Heart left ventricle (tissue), 16 donors: ENCODE measurements around the gene NOS1AP. TPM values are rescaled to one million over a fixed set of nuclear protein-coding genes. Genes with fewer than 3 reads are reported as not detected.

Experiments used
- ATAC-seq, 4 donors: fragments of 200-7000 bp; cut with Tn5 transposase; one replicate each; pipeline ENCODE4 v1.9.1; 2020 to 2022; ENCODE audit warnings: moderate library complexity in 4 of 4, mild to moderate bottlenecking in 3 of 4, moderate number of reproducible peaks in 1 of 4
- DNase-seq, 5 donors: peaks; one replicate each; pipeline ENCODE4 v3.0.0-alpha.2; 2020
- H3K27ac ChIP-seq, 12 donors: fragments of 200-600 bp; sonication (generic) in 4 of 12; one replicate each; pipeline versions ENCODE4 v1.5.0 to v1.8.0; 2016 to 2022; ENCODE audit warnings: mild to moderate bottlenecking in 2 of 12
- H3K27me3 ChIP-seq, 9 donors: fragments of 200-600 bp; sonication (generic) in 2 of 9; one replicate each; pipeline versions ENCODE4 v1.5.1 to v1.8.0; 2016 to 2022; ENCODE audit warnings: mild to moderate bottlenecking in 3 of 9
- H3K36me3 ChIP-seq, 9 donors: fragments of 200-600 bp; sonication (generic) in 2 of 9; one replicate each; pipeline versions ENCODE4 v1.5.0 to v1.8.0; 2018 to 2022; ENCODE audit warnings: mild to moderate bottlenecking in 2 of 9
- H3K4me1 ChIP-seq, 12 donors: fragments of 200-600 bp; sonication (generic) in 4 of 12; one replicate each; pipeline versions ENCODE4 v1.5.0 to v1.8.0; 2016 to 2022; ENCODE audit warnings: mild to moderate bottlenecking in 3 of 12
- H3K4me3 ChIP-seq, 12 donors: fragments of 200-600 bp; sonication (generic) in 4 of 12; one replicate each; pipeline versions ENCODE4 v1.5.0 to v1.8.0; 2017 to 2022; ENCODE audit warnings: mild to moderate bottlenecking in 9 of 12, moderate library complexity in 4 of 12
- H3K9me3 ChIP-seq, 12 donors: fragments of 200-600 bp; sonication (generic) in 4 of 12; one replicate each; pipeline versions ENCODE4 v1.5.0 to v1.8.0; 2016 to 2022; ENCODE audit warnings: mild to moderate bottlenecking in 1 of 12
- POLR2A ChIP-seq, 2 donors: fragments of 450-650 bp; IDR thresholded peaks; one replicate each; pipeline ENCODE4 v1.6.1; 2017; ENCODE audit warnings: antibody characterized with exemption in 2 of 2, mild to moderate bottlenecking in 2 of 2, moderate library complexity in 2 of 2
- WGBS, 4 donors: extraction: QIAGEN DNeasy Blood & Tissue Kit in 2 of 4; methylation state at CpG; one replicate each; pipeline versions ENCODE4 v1.1.5 to v1.1.7; 2013 to 2018; 5-methylcytosine and 5-hydroxymethylcytosine counted together
- intact Hi-C, 10 donors: fragments of 100-400 bp; cut with DNase I; formaldehyde crosslinking; loops; one replicate each; pipeline versions ENCODE4 v1.11.1 to v1.14.2; 2022
- polyA plus RNA-seq, 2 donors: library from polyadenylated mRNA; stranded (reverse); fragments of 200-250 nt; gene quantifications; one replicate each; pipeline ENCODE4 v1.2.3, GENCODE V29; 2013
- total RNA-seq, 9 donors: library from RNA; depleted of rRNA in 2 of 9; stranded (reverse); fragments of >200 nt in 2 of 9; fragmentation: NEBNext Ultra II Directional in 3 of 9; extraction: Animal tissue kit (Norgen Biotek cat#: 25700) in 3 of 9; gene quantifications; one replicate each; pipeline versions ENCODE4 v1.1.0 to v1.2.4, GENCODE V29; 2016 to 2023
- TF ChIP-seq, protein P1 (sequence below), 12 donors: fragments of 200-600 bp; sonication (generic) in 4 of 12; IDR thresholded peaks; one replicate each; pipeline versions ENCODE4 v1.5.0 to v1.8.0; 2018 to 2022; ENCODE audit warnings: antibody characterized with exemption in 12 of 12, mild to moderate bottlenecking in 5 of 12
- donor health status: ischemic (EF 13 %, LVEDD 7.1; RV severe dilation, severe dysfunction).
- donor health status: healthy with polysubstance abuse.
- donor health status: DM: no; HTN: yes; CAD: no.
- donor health status: DM: no; HTN: no; CAD: no.
- donor health status: ischemic (EF 25% LVEDD 6.9; RV normal size, moderate dysfunction).
- donor health status: ischemic (EF 25% LVEDD 5.7; RV mildly dilated, moderate dysfunction).
- donor health status: healthy.
- donor health status: DM: yes; HTN: yes; CAD: no.
- donor health status: ischemic (EF 35%, LVEDD 5.7; RV mildly dilated, moderate dysfunction).
- donor health status: nonischemic (EF 11% LVEDD 7.7; RV severe dilation, severe dysfunction).
- donor health status: DM: yes; HTN: yes; CAD: no.
- donor health status: PGD.
- donor health status: ischemic (EF 29% LVEDD 5.4; RV normal size, mild dysfunction).
- donor health status: nonischemic (EF 23%, LVEDD 6.1; RV moderate dilation, normal function).

The NOS1AP gene
- total and polyA plus RNA-seq, 11 donors, result 1.1 to 6.4 (median 4.3) TPM

GRCh38 chr1:162038624-162039023 lies 30.9 kb upstream of the NOS1AP start:
- DNase-seq, result no peak
- Histone ChIP-seq H3K36me3 (no peaks in the 10 kb centered on the region), H3K9me3 (peaks cover 0 to 12% (median 0%) of the 10 kb centered on the region in 12 donors), H3K4me3 (no peak overlapping the region), H3K27me3 (peaks cover 0 to 5% (median 0%) of the 10 kb centered on the region in 9 donors), H3K27ac (no peak overlapping the region), H3K4me1 (peaks cover 0 to 4% (median 0%) of the 10 kb centered on the region in 12 donors)
- WGBS, 4 donors, result 74 to 79% (median 77%) methylated on average over 1 of the region's 1 CpG
- no peak for ATAC-seq
- TF ChIP-seq, protein P1, sequence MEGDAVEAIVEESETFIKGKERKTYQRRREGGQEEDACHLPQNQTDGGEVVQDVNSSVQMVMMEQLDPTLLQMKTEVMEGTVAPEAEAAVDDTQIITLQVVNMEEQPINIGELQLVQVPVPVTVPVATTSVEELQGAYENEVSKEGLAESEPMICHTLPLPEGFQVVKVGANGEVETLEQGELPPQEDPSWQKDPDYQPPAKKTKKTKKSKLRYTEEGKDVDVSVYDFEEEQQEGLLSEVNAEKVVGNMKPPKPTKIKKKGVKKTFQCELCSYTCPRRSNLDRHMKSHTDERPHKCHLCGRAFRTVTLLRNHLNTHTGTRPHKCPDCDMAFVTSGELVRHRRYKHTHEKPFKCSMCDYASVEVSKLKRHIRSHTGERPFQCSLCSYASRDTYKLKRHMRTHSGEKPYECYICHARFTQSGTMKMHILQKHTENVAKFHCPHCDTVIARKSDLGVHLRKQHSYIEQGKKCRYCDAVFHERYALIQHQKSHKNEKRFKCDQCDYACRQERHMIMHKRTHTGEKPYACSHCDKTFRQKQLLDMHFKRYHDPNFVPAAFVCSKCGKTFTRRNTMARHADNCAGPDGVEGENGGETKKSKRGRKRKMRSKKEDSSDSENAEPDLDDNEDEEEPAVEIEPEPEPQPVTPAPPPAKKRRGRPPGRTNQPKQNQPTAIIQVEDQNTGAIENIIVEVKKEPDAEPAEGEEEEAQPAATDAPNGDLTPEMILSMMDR (IDR thresholded peaks at IDR 0.05), result no peak
- no peak for TF ChIP-seq POLR2A (IDR thresholded peaks at IDR 0.05)
- intact Hi-C loops, result loop anchor here in 8 of 10 donors (5.0 to 10.0 kb wide), 4 partner anchors 171 to 246 kb away; no protein-coding TSS in a partner anchor

DNA sequence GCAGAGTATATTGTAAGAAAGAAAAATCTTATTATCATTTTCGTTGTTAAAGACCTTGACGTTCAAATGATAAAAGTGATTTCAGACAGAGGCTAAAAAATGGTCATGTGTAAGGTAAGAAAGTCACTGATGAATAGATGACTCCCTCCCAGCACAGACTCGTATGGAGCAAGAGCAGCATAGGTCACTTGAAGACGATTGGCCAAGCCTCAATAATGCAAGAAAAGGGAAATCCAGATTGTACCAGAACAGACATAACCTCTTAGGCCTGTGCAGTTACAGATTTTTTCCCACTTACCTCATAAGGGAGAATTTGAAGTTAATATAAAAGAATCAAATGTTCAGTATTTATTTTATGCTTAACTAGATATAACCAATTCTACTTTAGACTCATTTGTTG lies 29.5 kb upstream of the NOS1AP start:
- DNase-seq (no peak), ATAC-seq (no peak)
- TF ChIP-seq, protein P1 (IDR thresholded peaks at IDR 0.05), result no peak
- TF ChIP-seq POLR2A (IDR thresholded peaks at IDR 0.05), result no peak
- H3K27me3 ChIP-seq, result peaks cover 0 to 5% (median 0%) of the 10 kb centered on the region in 9 donors
- H3K4me1 ChIP-seq, result no peaks in the 10 kb centered on the region
- no peak overlapping the region for H3K4me3 ChIP-seq
- intact Hi-C loops, result no loop called here
- WGBS, 4 donors, result 63 to 71% (median 67%) methylated on average over 4 of the region's 4 CpGs
- H3K27ac ChIP-seq, result no peak overlapping the region
- peaks cover 0 to 12% (median 0%) of the 10 kb centered on the region in 12 donors for H3K9me3 ChIP-seq
- no peaks in the 10 kb centered on the region for H3K36me3 ChIP-seq

DNA sequence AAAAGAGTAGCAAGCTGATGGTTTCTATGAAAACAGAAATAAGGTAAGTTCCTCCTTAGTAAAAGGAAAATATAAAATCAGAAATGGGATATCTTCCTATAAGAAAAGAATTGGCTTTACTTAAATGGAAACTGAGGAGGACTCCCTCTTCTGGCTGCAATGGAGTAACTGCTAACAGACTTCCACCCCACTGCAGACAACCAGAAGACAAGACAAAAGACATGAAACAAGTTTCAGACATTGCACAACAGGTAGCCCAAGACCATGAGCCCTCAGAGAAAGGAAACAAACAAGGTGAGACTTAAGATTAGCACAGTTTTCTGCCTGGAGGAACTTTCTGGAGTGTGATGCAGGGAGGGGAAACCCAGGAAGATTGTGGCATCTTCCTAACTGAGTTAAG lies 28.8 kb upstream of the NOS1AP start:
- TF ChIP-seq POLR2A (IDR thresholded peaks at IDR 0.05), result no peak
- TF ChIP-seq, protein P1 (IDR thresholded peaks at IDR 0.05), result peak in 6 of 12 donors; percentile 11 to 40 (median 23)
- H3K27me3 ChIP-seq, result peaks cover 0 to 5% (median 0%) of the 10 kb centered on the region in 9 donors
- intact Hi-C loops, result no loop called here
- no peaks in the 10 kb centered on the region for H3K4me1 ChIP-seq
- DNase-seq (no peak), ATAC-seq (no peak)
- H3K9me3 ChIP-seq, result peaks cover 0 to 12% (median 0%) of the 10 kb centered on the region in 12 donors
- no peak overlapping the region for H3K27ac ChIP-seq
- H3K4me3 ChIP-seq, result no peak overlapping the region
- H3K36me3 ChIP-seq, result no peaks in the 10 kb centered on the region

DNA sequence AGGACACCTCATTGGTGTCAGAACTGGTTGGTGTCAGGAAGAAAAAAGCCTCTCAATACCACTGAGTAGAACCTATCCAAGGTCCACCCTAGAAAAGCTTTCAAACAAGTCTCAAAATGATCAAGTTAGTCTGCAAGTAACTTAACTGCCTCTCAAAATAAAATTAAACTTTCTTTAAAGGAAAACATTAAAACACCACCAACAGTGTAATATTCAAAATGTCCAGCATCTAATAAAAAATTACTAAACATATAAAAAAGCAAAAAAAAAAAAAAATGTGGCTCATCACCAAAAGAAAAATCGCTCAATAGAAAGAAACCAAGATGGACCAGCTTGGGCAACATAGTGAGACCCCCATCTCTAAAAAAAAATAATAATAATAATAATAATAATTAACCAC lies 27.1 kb upstream of the NOS1AP start:
- no peak overlapping the region for H3K27ac ChIP-seq
- 80 to 91% (median 90%) methylated on average over 1 of the region's 1 CpG for WGBS, 4 donors
- no peak for DNase-seq
- intact Hi-C loops, result no loop called here
- H3K4me1 ChIP-seq, result no peaks in the 10 kb centered on the region
- no peak overlapping the region for H3K4me3 ChIP-seq
- no peaks in the 10 kb centered on the region for H3K36me3 ChIP-seq
- TF ChIP-seq, protein P1 (IDR thresholded peaks at IDR 0.05), result no peak
- no peak for TF ChIP-seq POLR2A (IDR thresholded peaks at IDR 0.05)
- no peaks in the 10 kb centered on the region for H3K27me3 ChIP-seq
- no peak for ATAC-seq
- H3K9me3 ChIP-seq, result peaks cover 0 to 12% (median 0%) of the 10 kb centered on the region in 12 donors
